ENCODE results near the gene PHF2.

GRCh38 chr9:93589688-93590087, 13.3 kb downstream of the PHF2 start:
- TF ChIP-seq CTCF (IDR thresholded peaks at IDR 0.05), result no peak
- TF ChIP-seq POLR2A (IDR thresholded peaks at IDR 0.05), result no peak

All from body of pancreas (tissue), 4 donors.